Ascending aorta (tissue), 2 donors: ENCODE data around the gene ZC3H12A. TPM values are rescaled to one million over a fixed set of nuclear protein-coding genes. Genes with fewer than 3 reads are reported as not detected.
A peak's percentile ranks its signal among the peaks of the same experiment; 100 is the strongest.

Experiments used
- DNase-seq, 2 donors: peaks; one replicate each; pipeline ENCODE4 v3.0.0-alpha.2; 2019; ENCODE audit warnings: low spot score in 2 of 2
- H3K27ac ChIP-seq, 2 donors: fragments of 200-600 bp; sonication (generic); one replicate each; pipeline ENCODE4 v1.5.1; 2016 to 2017; ENCODE audit warnings: mild to moderate bottlenecking in 1 of 2
- H3K27me3 ChIP-seq: fragments of 200-600 bp; sonication (generic); one replicate; pipeline ENCODE4 v1.5.1; 2017
- H3K36me3 ChIP-seq, 2 donors: fragments of 200-600 bp; sonication (generic); one replicate each; pipeline ENCODE4 v1.5.1; 2016
- H3K4me1 ChIP-seq, 2 donors: fragments of 200-600 bp; sonication (generic); one replicate each; pipeline ENCODE4 v1.5.1; 2016 to 2017; ENCODE audit warnings: mild to moderate bottlenecking in 1 of 2
- H3K4me3 ChIP-seq, 2 donors: fragments of 200-600 bp; sonication (generic); one replicate each; pipeline ENCODE4 v1.5.1; 2016 to 2017; ENCODE audit warnings: mild to moderate bottlenecking in 1 of 2
- H3K9me3 ChIP-seq, 2 donors: fragments of 200-600 bp; sonication (generic); one replicate each; pipeline ENCODE4 v1.5.1; 2016
- intact Hi-C: fragments of 100-400 bp; cut with DNase I; formaldehyde crosslinking; loops from one replicate; pipeline ENCODE4 v1.15.1; 2023
- total RNA-seq: library from RNA; depleted of rRNA; stranded (reverse); fragments of >200 nt; gene quantifications from one replicate; pipeline ENCODE4 v1.1.0, GENCODE V29; 2016
- TF ChIP-seq, protein P1 (sequence below), 3 experiments: fragments of 200-600 bp in 2 of 3; fragments of 450-650 bp in 1 of 3; sonication (generic) in 2 of 3; IDR thresholded peaks; one replicate each; pipeline ENCODE4 v1.5.1; 2016 to 2019; ENCODE audit warnings: antibody characterized with exemption in 3 of 3, mild to moderate bottlenecking in 1 of 3, moderate library complexity in 1 of 3

ZC3H12A gene
- total RNA-seq, 1 donor from 2014 or later: 12.8 TPM

GRCh38 chr1:37493336-37494098 is 19.1 kb downstream of the ZC3H12A start:
- intact Hi-C loops: no loop called here
- TF ChIP-seq, protein P1, sequence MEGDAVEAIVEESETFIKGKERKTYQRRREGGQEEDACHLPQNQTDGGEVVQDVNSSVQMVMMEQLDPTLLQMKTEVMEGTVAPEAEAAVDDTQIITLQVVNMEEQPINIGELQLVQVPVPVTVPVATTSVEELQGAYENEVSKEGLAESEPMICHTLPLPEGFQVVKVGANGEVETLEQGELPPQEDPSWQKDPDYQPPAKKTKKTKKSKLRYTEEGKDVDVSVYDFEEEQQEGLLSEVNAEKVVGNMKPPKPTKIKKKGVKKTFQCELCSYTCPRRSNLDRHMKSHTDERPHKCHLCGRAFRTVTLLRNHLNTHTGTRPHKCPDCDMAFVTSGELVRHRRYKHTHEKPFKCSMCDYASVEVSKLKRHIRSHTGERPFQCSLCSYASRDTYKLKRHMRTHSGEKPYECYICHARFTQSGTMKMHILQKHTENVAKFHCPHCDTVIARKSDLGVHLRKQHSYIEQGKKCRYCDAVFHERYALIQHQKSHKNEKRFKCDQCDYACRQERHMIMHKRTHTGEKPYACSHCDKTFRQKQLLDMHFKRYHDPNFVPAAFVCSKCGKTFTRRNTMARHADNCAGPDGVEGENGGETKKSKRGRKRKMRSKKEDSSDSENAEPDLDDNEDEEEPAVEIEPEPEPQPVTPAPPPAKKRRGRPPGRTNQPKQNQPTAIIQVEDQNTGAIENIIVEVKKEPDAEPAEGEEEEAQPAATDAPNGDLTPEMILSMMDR (IDR thresholded peaks at IDR 0.05): no peak
- H3K4me3 ChIP-seq: no peak overlapping the region
- H3K27ac ChIP-seq: no peak overlapping the region
- H3K27me3 ChIP-seq: no peaks in the 10 kb centered on the region
- DNase-seq: no peak
- H3K9me3 ChIP-seq: no peaks in the 10 kb centered on the region
- H3K36me3 ChIP-seq: peaks cover 38 to 65% of the 10 kb centered on the region in 2 donors
- no peaks in the 10 kb centered on the region for H3K4me1 ChIP-seq

DNA sequence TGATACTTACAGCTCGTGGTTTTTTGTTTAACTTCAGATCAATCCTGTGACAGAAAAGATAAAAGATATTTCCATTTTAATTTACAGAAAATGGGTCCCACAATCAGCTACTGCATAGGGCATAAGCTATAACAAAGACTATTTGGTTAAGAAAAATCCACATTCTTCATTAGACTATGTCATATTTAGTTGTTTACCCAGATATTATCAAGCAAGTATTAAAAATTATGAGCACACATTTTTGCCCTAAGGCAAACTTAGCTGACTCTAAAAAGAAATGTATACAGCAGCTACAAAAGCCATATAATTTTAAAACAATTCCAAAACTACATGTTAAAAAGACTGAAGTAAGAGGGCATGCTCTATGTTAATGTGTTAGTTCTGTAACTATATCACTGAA is 21.5 kb downstream of the ZC3H12A start:
- Histone ChIP-seq H3K27me3 (no peaks in the 10 kb centered on the region), H3K27ac (no peak overlapping the region), H3K4me1 (peaks cover 0 to 6% of the 10 kb centered on the region in 2 donors), H3K9me3 (no peaks in the 10 kb centered on the region), H3K4me3 (no peak overlapping the region), H3K36me3 (peaks cover 34 to 58% of the 10 kb centered on the region in 2 donors)
- no peak for DNase-seq
- intact Hi-C loops: no loop called here
- TF ChIP-seq, protein P1 (IDR thresholded peaks at IDR 0.05): no peak

GRCh38 chr1:37497832-37498231 is 23.5 kb downstream of the ZC3H12A start:
- peaks cover 32 to 61% of the 10 kb centered on the region in 2 donors for H3K36me3 ChIP-seq
- TF ChIP-seq, protein P1 (IDR thresholded peaks at IDR 0.05): no peak
- no peaks in the 10 kb centered on the region for H3K9me3 ChIP-seq
- H3K4me3 ChIP-seq: no peak overlapping the region
- intact Hi-C loops: no loop called here
- no peak for DNase-seq
- no peaks in the 10 kb centered on the region for H3K27me3 ChIP-seq
- H3K4me1 ChIP-seq: peaks cover 0 to 6% of the 10 kb centered on the region in 2 donors
- H3K27ac ChIP-seq: no peak overlapping the region

GRCh38 chr1:37498872-37499617 is 24.7 kb downstream of the ZC3H12A start:
- intact Hi-C loops: no loop called here
- Histone ChIP-seq H3K4me1 (peaks cover 0 to 6% of the 10 kb centered on the region in 2 donors), H3K9me3 (no peaks in the 10 kb centered on the region), H3K36me3 (peaks cover 24 to 59% of the 10 kb centered on the region in 2 donors), H3K27ac (peak overlapping the region in 1 of 2 donors; percentile 15), H3K4me3 (no peak overlapping the region), H3K27me3 (no peaks in the 10 kb centered on the region)
- DNase-seq: no peak
- TF ChIP-seq, protein P1 (IDR thresholded peaks at IDR 0.05): no peak

- Histone ChIP-seq H3K27ac (no peak overlapping the region), H3K9me3 (no peaks in the 10 kb centered on the region), H3K27me3 (no peaks in the 10 kb centered on the region), H3K4me1 (peaks cover 0 to 6% of the 10 kb centered on the region in 2 donors), H3K36me3 (peaks cover 27 to 64% of the 10 kb centered on the region in 2 donors), H3K4me3 (no peak overlapping the region)
- intact Hi-C loops: no loop called here
- no peak for DNase-seq
- TF ChIP-seq, protein P1 (IDR thresholded peaks at IDR 0.05): no peak
Observed at GRCh38 chr1:37501661-37502060, 27.3 kb downstream of the ZC3H12A start.
